ENCODE measurements around the gene NEO1. TPM values are rescaled to one million over a fixed set of nuclear protein-coding genes. Genes with fewer than 3 reads are reported as not detected.

NEO1 gene
- total RNA-seq, 1 donor from 2014 or later, result 26.6 TPM

DNA sequence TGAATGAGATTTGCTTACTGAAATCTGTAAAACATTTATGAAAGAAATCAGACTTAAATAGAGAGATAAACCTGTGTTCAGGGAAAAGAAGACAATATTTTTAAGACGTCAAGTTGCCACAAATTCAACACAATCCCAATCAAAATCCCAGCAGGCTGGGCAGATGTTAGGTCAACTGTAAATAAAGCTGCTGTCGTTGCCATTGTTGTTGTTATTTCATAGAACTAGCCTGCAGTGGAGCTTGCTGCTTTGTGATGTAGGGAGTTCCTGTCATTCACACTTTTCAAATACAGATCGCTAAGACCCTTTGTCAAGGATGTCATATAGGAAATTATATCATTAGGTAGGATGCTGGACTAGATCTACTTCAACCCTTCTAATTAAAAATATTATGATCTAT lies 123.1 kb downstream of the NEO1 start:
- DNase-seq (ENCODE audit: low read depth), result no peak
- Histone ChIP-seq H3K4me3 (ENCODE audit: low read depth, low read length) (no peak overlapping the region), H3K27me3 (ENCODE audit: control insufficient read depth, insufficient read depth, low read length) (no peaks in the 10 kb centered on the region), H3K36me3 (ENCODE audit: control insufficient read depth, insufficient read depth, low read length) (no peaks in the 10 kb centered on the region)
- TF ChIP-seq CTCF (IDR thresholded peaks at IDR 0.05; ENCODE audit: insufficient read depth, low read length, poor library complexity, severe bottlenecking), result no peak

- DNase-seq (ENCODE audit: low read depth), result no peak
- no peak for TF ChIP-seq CTCF (IDR thresholded peaks at IDR 0.05; ENCODE audit: insufficient read depth, low read length, poor library complexity, severe bottlenecking)
- Histone ChIP-seq H3K4me3 (ENCODE audit: low read depth, low read length) (no peak overlapping the region), H3K36me3 (ENCODE audit: control insufficient read depth, insufficient read depth, low read length) (no peaks in the 10 kb centered on the region), H3K27me3 (ENCODE audit: control insufficient read depth, insufficient read depth, low read length) (no peaks in the 10 kb centered on the region)
Observed at GRCh38 chr15:73176598-73176997, 124.3 kb downstream of the NEO1 start.

DNA sequence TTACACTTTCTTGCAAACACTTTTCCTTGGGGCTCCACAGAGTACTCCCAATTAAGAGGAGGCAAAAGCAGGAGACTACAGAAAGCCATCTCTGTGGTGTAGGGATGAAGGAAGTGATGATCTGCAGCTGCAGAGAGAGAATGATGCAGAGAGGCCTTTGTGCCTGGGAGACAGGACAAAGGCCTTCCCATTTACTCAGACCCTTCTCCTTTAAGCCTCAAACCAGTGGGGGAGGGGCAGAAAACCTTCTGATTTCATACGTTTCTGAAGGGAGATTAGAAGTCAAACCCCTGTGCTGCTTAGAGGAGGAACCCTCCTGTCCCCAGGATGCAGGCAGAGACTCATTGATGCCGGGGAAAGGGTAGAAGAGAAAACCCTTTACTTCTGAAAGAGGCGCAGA lies 130.8 kb downstream of the NEO1 start:
- Histone ChIP-seq H3K36me3 (ENCODE audit: control insufficient read depth, insufficient read depth, low read length) (no peaks in the 10 kb centered on the region), H3K27me3 (ENCODE audit: control insufficient read depth, insufficient read depth, low read length) (no peaks in the 10 kb centered on the region), H3K4me3 (ENCODE audit: low read depth, low read length) (no peak overlapping the region)
- DNase-seq (ENCODE audit: low read depth), result no peak
- no peak for TF ChIP-seq CTCF (IDR thresholded peaks at IDR 0.05; ENCODE audit: insufficient read depth, low read length, poor library complexity, severe bottlenecking)

DNA sequence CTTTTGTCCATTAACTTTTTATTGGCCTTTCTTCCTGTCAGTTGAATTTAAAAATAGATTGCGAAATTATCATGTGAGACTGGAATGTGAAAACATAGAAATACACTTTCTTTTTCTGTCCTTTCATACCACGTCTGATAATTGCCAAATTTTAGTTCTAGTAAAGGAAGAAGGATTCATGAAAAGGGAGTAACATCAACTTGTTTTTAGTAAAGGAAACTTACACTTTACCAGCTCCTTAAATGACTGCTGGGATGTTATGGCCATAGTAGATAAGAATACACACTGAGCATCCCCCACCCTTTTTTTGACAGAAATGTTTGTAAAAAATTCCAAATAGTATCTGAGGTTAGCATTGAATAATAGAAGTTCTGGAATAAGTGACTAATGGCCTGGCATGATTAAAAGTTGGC lies 137.9 kb downstream of the NEO1 start:
- Histone ChIP-seq H3K36me3 (ENCODE audit: control insufficient read depth, insufficient read depth, low read length) (no peaks in the 10 kb centered on the region), H3K27me3 (ENCODE audit: control insufficient read depth, insufficient read depth, low read length) (no peaks in the 10 kb centered on the region), H3K4me3 (ENCODE audit: low read depth, low read length) (no peak overlapping the region)
- no peak for TF ChIP-seq CTCF (IDR thresholded peaks at IDR 0.05; ENCODE audit: insufficient read depth, low read length, poor library complexity, severe bottlenecking)
- no peak for DNase-seq (ENCODE audit: low read depth)

DNA sequence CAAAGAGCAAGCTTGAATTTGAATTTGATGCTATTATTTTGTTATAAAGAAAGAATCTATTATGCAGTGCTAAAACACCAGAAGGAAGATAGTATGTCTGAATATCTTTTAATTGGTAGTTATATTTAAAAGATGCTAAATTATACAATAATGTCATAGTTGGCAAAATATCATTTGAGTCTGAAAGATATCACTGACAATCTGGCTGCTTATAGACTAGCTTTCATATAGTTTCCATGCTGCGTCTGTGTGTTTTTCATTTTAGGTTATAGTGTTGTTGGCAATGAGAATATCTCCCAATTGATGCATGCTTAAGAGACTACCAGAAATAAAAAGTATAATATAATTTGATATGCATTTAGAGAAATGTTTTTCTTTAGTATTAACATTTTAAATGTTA lies 142.9 kb downstream of the NEO1 start:
- H3K36me3 ChIP-seq (ENCODE audit: control insufficient read depth, insufficient read depth, low read length), result no peaks in the 10 kb centered on the region

More for the DNA sequence above, 142.9 kb downstream of the NEO1 start:
- H3K4me3 ChIP-seq (ENCODE audit: low read depth, low read length), result no peak overlapping the region
- H3K27me3 ChIP-seq (ENCODE audit: control insufficient read depth, insufficient read depth, low read length), result no peaks in the 10 kb centered on the region
- TF ChIP-seq CTCF (IDR thresholded peaks at IDR 0.05; ENCODE audit: insufficient read depth, low read length, poor library complexity, severe bottlenecking), result no peak
- no peak for DNase-seq (ENCODE audit: low read depth)
